GM12878 (cell line): Measurements from ENCODE around the gene ISM1.

ENCODE experiments used
- CEBPB ChIP-seq, 2 experiments: fragments of 150-350 bp in 1 of 2; IDR thresholded peaks; 2 replicates each; pipeline ENCODE4 v1.6.1; 2012 to 2014; ENCODE audit warnings: low read depth in 2 of 2, low read length in 2 of 2, borderline replicate concordance in 1 of 2, inconsistent platforms in 1 of 2
- CHD4 ChIP-seq: fragments of 200-600 bp; sonication (generic); IDR thresholded peaks from 2 replicates; pipeline ENCODE4 v1.6.1; 2016; ENCODE audit warnings: mild to moderate bottlenecking
- CTCF ChIP-seq, 3 experiments: IDR thresholded peaks in 2 of 3; conservative IDR thresholded peaks in 1 of 3; 2 replicates each; pipeline ENCODE4 v1.5.1; 2011; ENCODE audit warnings: low read depth in 3 of 3, low read length in 3 of 3, mild to moderate bottlenecking in 3 of 3, control low read depth in 2 of 3, moderate library complexity in 2 of 3, inconsistent platforms in 1 of 3, mixed read lengths in 1 of 3; ENCODE audit not compliant: control insufficient read depth in 2 of 3, insufficient read depth in 1 of 3; ENCODE audit errors: extremely low read depth in 1 of 3
- MYB ChIP-seq: fragments of 150-350 bp; IDR thresholded peaks from 2 replicates; pipeline ENCODE4 v1.6.1; 2014; ENCODE audit warnings: mild to moderate bottlenecking, low read depth, low read length, borderline replicate concordance
- NBN ChIP-seq: fragments of 450-650 bp; IDR thresholded peaks from 2 replicates; pipeline ENCODE4 v1.6.1; 2016
- RAD21 ChIP-seq: IDR thresholded peaks from 2 replicates; pipeline ENCODE4 v1.6.1; 2011; ENCODE audit warnings: mild to moderate bottlenecking, low read depth, low read length, moderate library complexity; ENCODE audit not compliant: insufficient read depth
- TCF12 ChIP-seq: IDR thresholded peaks from 2 replicates; pipeline ENCODE4 v1.6.1; 2011; ENCODE audit warnings: low read depth, mild to moderate bottlenecking, low read length

DNA sequence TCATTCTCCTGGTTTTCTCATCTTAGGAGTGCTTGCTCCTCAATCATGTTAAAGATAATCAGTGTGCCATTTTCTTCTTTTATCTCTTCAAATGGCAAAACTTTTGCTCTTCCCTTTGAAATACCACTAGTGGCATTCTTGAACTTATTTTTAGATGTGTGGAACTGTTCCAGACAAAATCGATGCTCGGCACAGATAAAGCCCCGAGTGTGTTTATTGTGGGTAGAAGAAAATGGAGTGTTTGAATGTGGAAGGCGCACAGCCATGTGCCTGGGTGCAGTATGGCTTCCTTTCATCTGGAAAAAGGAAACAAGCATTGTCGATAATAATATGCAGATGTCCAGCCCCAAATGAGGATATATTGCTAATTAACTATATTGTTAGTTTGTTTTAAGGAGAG, 42.4 kb downstream of the ISM1 start:
- TF ChIP-seq CHD4 (no peak), CEBPB (IDR thresholded peaks at IDR 0.05; ENCODE audit: borderline replicate concordance in 1 of 2, low read depth in 2 of 2, low read length in 2 of 2) (no peak), NBN (no peak), CTCF (IDR thresholded peaks at IDR 0.05 in 2 of 3, conservative IDR thresholded peaks at IDR 0.05 in 1 of 3; ENCODE audit: control insufficient read depth in 2 of 3, extremely low read depth in 1 of 3, insufficient read depth in 1 of 3, low read depth in 3 of 3, low read length in 3 of 3) (no peak), TCF12 (no peak), MYB (no peak), RAD21 (no peak)
